T1000 (cell line): ENCODE data around the gene DGKB.

Source experiments
- DNase-seq: peaks from one replicate; lab custom pipeline; 2025; ENCODE audit warnings: mixed read lengths; lab: John Stamatoyannopoulos, UW

DGKB gene

GRCh38 chr7:14688208-14688607, 214.3 kb downstream of the DGKB start:
- no peak for DNase-seq

GRCh38 chr7:14687777-14688176, 214.8 kb downstream of the DGKB start:
- DNase-seq, result no peak

- no peak for DNase-seq
Observed at GRCh38 chr7:14687241-14687640, 215.3 kb downstream of the DGKB start.

- DNase-seq, result no peak
Observed at GRCh38 chr7:14685167-14685566, 217.4 kb downstream of the DGKB start.

GRCh38 chr7:14682910-14683465, 219.6 kb downstream of the DGKB start:
- DNase-seq, result no peak

- DNase-seq, result no peak
Observed at GRCh38 chr7:14676896-14677295, 225.7 kb downstream of the DGKB start.

GRCh38 chr7:14673202-14673601, 229.3 kb downstream of the DGKB start:
- DNase-seq, result no peak

GRCh38 chr7:14666913-14667312, 235.6 kb downstream of the DGKB start:
- DNase-seq, result no peak

- DNase-seq, result no peak
Observed at GRCh38 chr7:14666304-14666703, 236.2 kb downstream of the DGKB start.

- no peak for DNase-seq
Observed at GRCh38 chr7:14639801-14640200, 262.8 kb downstream of the DGKB start.

- DNase-seq, result no peak
Observed at GRCh38 chr7:14639329-14639728, 263.2 kb downstream of the DGKB start.

- no peak for DNase-seq
Observed at GRCh38 chr7:14637968-14638367, 264.6 kb downstream of the DGKB start.

GRCh38 chr7:14635955-14636354, 266.6 kb downstream of the DGKB start:
- no peak for DNase-seq

- DNase-seq, result no peak
Observed at GRCh38 chr7:14630048-14630447, 272.5 kb downstream of the DGKB start.

GRCh38 chr7:14628516-14628915, 274.0 kb downstream of the DGKB start:
- no peak for DNase-seq

GRCh38 chr7:14626076-14626475, 276.5 kb downstream of the DGKB start:
- no peak for DNase-seq

- DNase-seq, result no peak
Observed at GRCh38 chr7:14622559-14622958, 280.0 kb downstream of the DGKB start.

- DNase-seq, result no peak
Observed at GRCh38 chr7:14606101-14606500, 296.4 kb downstream of the DGKB start.

- no peak for DNase-seq
Observed at GRCh38 chr7:14604606-14605005, 297.9 kb downstream of the DGKB start.

- DNase-seq, result no peak
Observed at GRCh38 chr7:14602851-14603250, 299.7 kb downstream of the DGKB start.

- no peak for DNase-seq
Observed at GRCh38 chr7:14600766-14601367, 301.7 kb downstream of the DGKB start.

- DNase-seq, result no peak
Observed at GRCh38 chr7:14598978-14599377, 303.6 kb downstream of the DGKB start.

GRCh38 chr7:14596421-14596820, 306.1 kb downstream of the DGKB start:
- no peak for DNase-seq

GRCh38 chr7:14590206-14590605, 312.3 kb downstream of the DGKB start:
- no peak for DNase-seq
